Mucosa of descending colon (tissue), 3 donors: ENCODE results near the gene THOC1. TPM values are rescaled to one million over a fixed set of nuclear protein-coding genes. Genes with fewer than 3 reads are reported as not detected.

ENCODE experiments used
- ATAC-seq: fragments of 200-7000 bp; cut with Tn5 transposase; one replicate; pipeline ENCODE4 v1.9.1; 2020; ENCODE audit warnings: mild to moderate bottlenecking, moderate library complexity
- DNase-seq, 3 donors: peaks; one replicate each; pipeline ENCODE4 v3.0.0-alpha.2; 2020
- H3K36me3 ChIP-seq: fragments of 200-600 bp; one replicate; pipeline ENCODE4 v1.8.0; 2021; ENCODE audit warnings: low read depth, mild to moderate bottlenecking
- H3K4me1 ChIP-seq: fragments of 200-600 bp; one replicate; pipeline ENCODE4 v1.8.0; 2021; ENCODE audit warnings: low read depth, mild to moderate bottlenecking
- H3K4me3 ChIP-seq: fragments of 200-600 bp; one replicate; pipeline ENCODE4 v1.8.0; 2021; ENCODE audit warnings: mild to moderate bottlenecking
- H3K9me3 ChIP-seq: fragments of 200-600 bp; one replicate; pipeline ENCODE4 v1.8.0; 2021; ENCODE audit warnings: mild to moderate bottlenecking
- intact Hi-C, 2 donors: fragments of 100-400 bp; cut with DNase I in 1 of 2; cut with micrococcal nuclease in 1 of 2; formaldehyde crosslinking; loops; one replicate each; pipeline versions ENCODE4 v1.11.0 to v1.11.1; 2022; cut with DNase I, micrococcal nuclease
- total RNA-seq, 3 donors: library from RNA; stranded (reverse); fragmentation: NEBNext Ultra II Directional in 2 of 3; extraction: Animal tissue kit (Norgen Biotek cat#: 25700) in 2 of 3; gene quantifications; one replicate each; pipeline versions ENCODE4 v1.2.1 to v1.2.4, GENCODE V29; 2021 to 2023
- TF ChIP-seq, protein P1 (sequence below): fragments of 200-600 bp; IDR thresholded peaks from one replicate; pipeline ENCODE4 v1.8.0; 2022; ENCODE audit warnings: antibody characterized with exemption, mild to moderate bottlenecking
- donor health status: DM: no; HTN: no; CAD: no; lungs with moderate emphysema.
- donor health status: DM: no; HTN: no; CAD: no.
- donor health status: DM: no; HTN: yes; CAD: no.

THOC1 gene
- total RNA-seq, 3 donors from 2014 or later, result 25.9 to 32.8 (median 27.6) TPM

DNA sequence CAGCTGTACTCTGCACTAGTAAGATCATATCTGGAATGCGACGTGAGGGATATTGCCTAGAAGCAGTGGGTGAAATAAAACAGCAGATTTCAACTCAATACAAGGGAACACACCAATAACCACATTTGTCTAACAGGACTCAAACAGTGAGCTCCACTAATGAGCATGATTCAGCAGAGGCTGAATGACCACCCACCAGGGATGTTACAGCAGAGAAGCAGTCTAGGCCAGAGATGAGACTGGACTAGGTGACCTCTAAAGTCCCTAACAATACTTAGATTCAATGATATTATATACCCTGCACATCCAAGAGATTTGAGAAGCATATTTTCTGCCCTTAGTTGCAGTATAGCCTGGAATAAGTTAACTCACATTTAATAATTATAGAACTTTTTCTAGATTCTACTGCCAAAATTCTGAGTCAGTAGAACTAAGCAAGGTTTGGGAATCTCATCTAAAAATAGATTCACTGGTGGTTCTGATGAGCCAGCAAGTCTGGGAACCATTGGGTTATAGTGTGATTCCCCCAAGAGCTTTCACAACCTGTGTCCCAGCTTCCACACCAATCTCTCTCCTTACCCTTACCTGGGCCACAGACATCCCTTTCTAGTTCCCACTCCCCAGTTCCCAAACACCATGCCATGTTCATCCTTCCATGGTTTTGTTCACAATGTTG lies 6.3 kb downstream of the THOC1 start:
- intact Hi-C loops, result no loop called here
- no peak for ATAC-seq
- DNase-seq, result no peak
- Histone ChIP-seq H3K4me1 (no peaks in the 10 kb centered on the region), H3K9me3 (no peaks in the 10 kb centered on the region), H3K36me3 (no peaks in the 10 kb centered on the region), H3K4me3 (no peak overlapping the region)
- TF ChIP-seq, protein P1, sequence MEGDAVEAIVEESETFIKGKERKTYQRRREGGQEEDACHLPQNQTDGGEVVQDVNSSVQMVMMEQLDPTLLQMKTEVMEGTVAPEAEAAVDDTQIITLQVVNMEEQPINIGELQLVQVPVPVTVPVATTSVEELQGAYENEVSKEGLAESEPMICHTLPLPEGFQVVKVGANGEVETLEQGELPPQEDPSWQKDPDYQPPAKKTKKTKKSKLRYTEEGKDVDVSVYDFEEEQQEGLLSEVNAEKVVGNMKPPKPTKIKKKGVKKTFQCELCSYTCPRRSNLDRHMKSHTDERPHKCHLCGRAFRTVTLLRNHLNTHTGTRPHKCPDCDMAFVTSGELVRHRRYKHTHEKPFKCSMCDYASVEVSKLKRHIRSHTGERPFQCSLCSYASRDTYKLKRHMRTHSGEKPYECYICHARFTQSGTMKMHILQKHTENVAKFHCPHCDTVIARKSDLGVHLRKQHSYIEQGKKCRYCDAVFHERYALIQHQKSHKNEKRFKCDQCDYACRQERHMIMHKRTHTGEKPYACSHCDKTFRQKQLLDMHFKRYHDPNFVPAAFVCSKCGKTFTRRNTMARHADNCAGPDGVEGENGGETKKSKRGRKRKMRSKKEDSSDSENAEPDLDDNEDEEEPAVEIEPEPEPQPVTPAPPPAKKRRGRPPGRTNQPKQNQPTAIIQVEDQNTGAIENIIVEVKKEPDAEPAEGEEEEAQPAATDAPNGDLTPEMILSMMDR, result no peak

DNA sequence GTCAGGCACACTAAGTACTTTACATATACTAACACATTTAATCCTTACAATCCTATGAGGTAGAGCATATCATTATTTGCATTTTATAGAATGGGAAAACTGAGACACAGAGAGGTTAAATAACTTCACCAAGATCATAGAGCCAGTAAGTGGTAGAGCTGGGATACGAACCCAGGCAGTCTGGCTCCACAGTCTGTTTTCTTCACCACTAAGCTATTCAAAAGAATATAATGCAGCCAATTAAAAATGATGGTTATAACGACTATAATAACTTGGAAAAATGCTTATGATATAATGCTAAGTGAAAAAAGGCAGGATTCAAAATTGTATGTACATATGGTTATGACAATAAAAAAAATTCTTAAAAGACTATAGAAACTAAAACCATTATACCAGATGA lies 7.3 kb downstream of the THOC1 start:
- DNase-seq (no peak), ATAC-seq (no peak)
- no peak overlapping the region for H3K4me3 ChIP-seq
- H3K4me1 ChIP-seq, result no peaks in the 10 kb centered on the region
- TF ChIP-seq, protein P1, result no peak
- H3K9me3 ChIP-seq, result no peaks in the 10 kb centered on the region
- no peaks in the 10 kb centered on the region for H3K36me3 ChIP-seq
- intact Hi-C loops, result no loop called here

- H3K4me3 ChIP-seq, result no peak overlapping the region
- H3K9me3 ChIP-seq, result no peaks in the 10 kb centered on the region
- H3K36me3 ChIP-seq, result no peaks in the 10 kb centered on the region
- TF ChIP-seq, protein P1, result no peak
- DNase-seq, result no peak
- H3K4me1 ChIP-seq, result no peaks in the 10 kb centered on the region
- intact Hi-C loops, result no loop called here
- ATAC-seq, result no peak
Observed at GRCh38 chr18:255171-255570, 12.7 kb downstream of the THOC1 start.

DNA sequence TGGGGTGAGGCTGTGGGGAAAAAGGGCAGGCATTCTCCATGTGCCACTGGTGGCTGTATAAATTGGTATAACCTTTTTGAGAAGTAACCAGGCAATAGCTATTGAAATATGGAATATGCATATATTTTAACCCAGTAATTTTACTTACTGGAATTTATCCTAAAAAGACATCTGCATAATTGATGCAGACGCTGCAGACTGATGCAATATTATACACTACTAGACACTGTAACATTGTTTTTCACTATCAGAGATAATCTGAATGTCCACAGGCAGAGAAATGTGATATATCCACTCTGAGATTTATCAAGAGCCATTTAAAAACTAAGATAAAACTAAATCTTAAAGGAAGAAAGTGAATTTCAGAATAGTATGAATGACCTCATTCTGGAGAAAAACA lies 14.7 kb downstream of the THOC1 start:
- H3K36me3 ChIP-seq, result no peaks in the 10 kb centered on the region
- no peaks in the 10 kb centered on the region for H3K9me3 ChIP-seq
- DNase-seq (no peak), ATAC-seq (no peak)
- TF ChIP-seq, protein P1, result no peak
- intact Hi-C loops, result no loop called here
- H3K4me3 ChIP-seq, result no peak overlapping the region
- no peaks in the 10 kb centered on the region for H3K4me1 ChIP-seq

DNA sequence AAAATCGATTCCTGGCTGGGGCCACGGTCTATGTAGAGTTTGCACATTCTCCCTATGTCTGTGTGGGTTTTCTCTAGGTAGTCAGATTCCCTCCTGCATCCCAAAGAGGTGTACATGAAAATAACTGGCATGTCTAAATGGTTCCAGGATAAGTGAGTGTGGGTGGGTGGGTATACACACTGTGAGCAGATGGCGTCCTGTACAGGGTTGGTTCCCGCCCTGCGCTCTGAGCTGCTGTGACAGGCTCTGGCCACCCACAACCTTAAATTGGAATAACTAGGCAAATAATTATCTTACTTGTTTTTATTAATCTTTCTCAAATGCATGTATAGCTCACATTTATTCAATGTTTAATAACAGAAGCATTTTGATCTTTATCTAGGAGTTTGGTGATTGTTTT lies 16.3 kb downstream of the THOC1 start:
- no peak for ATAC-seq
- H3K9me3 ChIP-seq, result no peaks in the 10 kb centered on the region
- no peaks in the 10 kb centered on the region for H3K4me1 ChIP-seq
- DNase-seq, result no peak
- intact Hi-C loops, result no loop called here
- no peak overlapping the region for H3K4me3 ChIP-seq
- H3K36me3 ChIP-seq, result no peaks in the 10 kb centered on the region
- TF ChIP-seq, protein P1, result no peak

GRCh38 chr18:250685-251084 lies 17.2 kb downstream of the THOC1 start:
- no peak for DNase-seq
- intact Hi-C loops, result no loop called here
- Histone ChIP-seq H3K4me1 (no peaks in the 10 kb centered on the region), H3K36me3 (no peaks in the 10 kb centered on the region), H3K9me3 (no peaks in the 10 kb centered on the region), H3K4me3 (no peak overlapping the region)
- TF ChIP-seq, protein P1, result no peak
- no peak for ATAC-seq
